Heart left ventricle (tissue), 13 donors: Measurements from ENCODE around the gene LYST.

Experiments used
- CTCF ChIP-seq, 12 donors: fragments of 200-600 bp; sonication (generic) in 4 of 12; IDR thresholded peaks; one replicate each; pipeline versions ENCODE4 v1.5.0 to v1.8.0; 2018 to 2022; ENCODE audit warnings: antibody characterized with exemption in 12 of 12, mild to moderate bottlenecking in 5 of 12
- POLR2A ChIP-seq, 2 donors: fragments of 450-650 bp; IDR thresholded peaks; one replicate each; pipeline ENCODE4 v1.6.1; 2017; ENCODE audit warnings: antibody characterized with exemption in 2 of 2, mild to moderate bottlenecking in 2 of 2, moderate library complexity in 2 of 2
- donor health status: ischemic (EF 13 %, LVEDD 7.1; RV severe dilation, severe dysfunction).
- donor health status: DM: no; HTN: yes; CAD: no.
- donor health status: DM: no; HTN: no; CAD: no.
- donor health status: ischemic (EF 25% LVEDD 6.9; RV normal size, moderate dysfunction).
- donor health status: ischemic (EF 25% LVEDD 5.7; RV mildly dilated, moderate dysfunction).
- donor health status: ischemic (EF 35%, LVEDD 5.7; RV mildly dilated, moderate dysfunction).
- donor health status: nonischemic (EF 11% LVEDD 7.7; RV severe dilation, severe dysfunction).
- donor health status: DM: yes; HTN: yes; CAD: no.
- donor health status: PGD.
- donor health status: ischemic (EF 29% LVEDD 5.4; RV normal size, mild dysfunction).
- donor health status: nonischemic (EF 23%, LVEDD 6.1; RV moderate dilation, normal function).

DNA sequence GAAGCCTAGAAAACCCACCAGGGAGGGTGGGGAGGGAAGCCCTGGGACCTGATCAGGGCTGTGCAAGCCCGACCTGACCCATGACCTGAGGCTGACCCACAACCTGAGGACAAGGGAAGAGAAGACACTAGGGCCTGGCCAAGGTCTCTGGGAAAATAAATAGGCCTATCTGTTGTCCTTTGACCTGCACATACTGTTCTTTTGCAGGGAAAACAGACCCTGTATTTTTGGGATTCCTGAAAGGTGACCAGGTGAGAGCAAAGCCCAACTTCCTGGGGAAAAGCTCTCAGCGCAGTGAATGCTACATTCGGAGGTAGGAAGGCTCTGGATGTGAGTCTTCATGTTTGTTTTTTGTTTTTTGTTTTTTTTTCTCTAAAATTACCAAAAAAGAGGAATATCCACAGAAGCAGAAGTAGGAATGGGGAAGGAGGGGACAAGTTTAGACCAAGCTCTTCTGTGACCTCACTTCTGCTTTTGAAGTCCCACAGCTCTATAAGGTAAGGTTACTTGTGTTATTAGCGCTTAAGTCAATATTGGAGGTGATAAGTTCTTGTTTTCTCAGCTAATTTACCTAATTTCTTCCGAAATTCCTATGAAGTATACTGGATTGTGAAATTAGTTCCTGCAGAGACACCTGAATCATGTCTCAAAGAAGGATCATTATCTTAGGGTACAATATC, 26.2 kb upstream of the LYST start:
- TF ChIP-seq CTCF (IDR thresholded peaks at IDR 0.05), result no peak
- no peak for TF ChIP-seq POLR2A (IDR thresholded peaks at IDR 0.05)
